Neural progenitor cell (in vitro differentiated cells): ENCODE data around the gene GNG5. TPM values are rescaled to one million over a fixed set of nuclear protein-coding genes. Genes with fewer than 3 reads are reported as not detected.
"Not testable (repeated sequence)": the region's sequence is repeated elsewhere in the genome, so short reads cannot be mapped to it uniquely, and the experiment has no call there.

Source experiments
- DNase-seq: peaks from one replicate; pipeline ENCODE4 v3.0.0-alpha.2; 2016; ENCODE audit warnings: low spot score
- H2AFZ ChIP-seq: fragments of 200-600 bp; sonication (generic); replicated peaks from 2 replicates; pipeline ENCODE4 v1.6.1; 2016; ENCODE audit warnings: antibody characterized with exemption
- H3F3A ChIP-seq: fragments of 200-600 bp; sonication (generic); 2 replicates; pipeline ENCODE4 v1.6.1; 2016; ENCODE audit warnings: antibody characterized with exemption, low read depth
- H3K27ac ChIP-seq: fragments of 200-600 bp; sonication (generic); 2 replicates; pipeline ENCODE4 v1.5.1; 2016; ENCODE audit warnings: mild to moderate bottlenecking
- H3K27me3 ChIP-seq: fragments of 200-600 bp; sonication (generic); 2 replicates; pipeline ENCODE4 v1.6.1; 2016; ENCODE audit warnings: mild to moderate bottlenecking, moderate library complexity
- H3K36me3 ChIP-seq: fragments of 200-600 bp; sonication (generic); 2 replicates; pipeline ENCODE4 v1.5.1; 2016
- H3K4me1 ChIP-seq: fragments of 200-600 bp; sonication (generic); 2 replicates; pipeline ENCODE4 v1.6.1; 2016; ENCODE audit warnings: mixed run types
- H3K4me2 ChIP-seq: fragments of 200-600 bp; sonication (generic); 2 replicates; pipeline ENCODE4 v1.6.1; 2016
- H3K4me3 ChIP-seq: fragments of 200-600 bp; sonication (generic); 2 replicates; pipeline ENCODE4 v1.5.1; 2016
- H3K79me2 ChIP-seq: fragments of 200-600 bp; sonication (generic); 2 replicates; pipeline ENCODE4 v1.6.1; 2016; ENCODE audit warnings: low read depth
- H3K9ac ChIP-seq: fragments of 200-600 bp; sonication (generic); 2 replicates; pipeline ENCODE4 v1.6.1; 2016
- H3K9me3 ChIP-seq: fragments of 200-600 bp; sonication (generic); 2 replicates; pipeline ENCODE4 v1.5.1; 2016; ENCODE audit warnings: low read depth
- H4K20me1 ChIP-seq: fragments of 200-600 bp; sonication (generic); 2 replicates; pipeline ENCODE4 v1.6.1; 2016; ENCODE audit warnings: low read depth
- H3K27ac Mint-ChIP-seq: 3 replicates; pipeline ENCODE4 v1.8.0; 2021; ENCODE audit warnings: mixed read lengths
- H3K27me3 Mint-ChIP-seq: 2 replicates; pipeline ENCODE4 v1.8.0; 2022; ENCODE audit warnings: low read depth, mild to moderate bottlenecking, inconsistent platforms, moderate library complexity, mixed read lengths; ENCODE audit not compliant: insufficient read depth
- H3K36me3 Mint-ChIP-seq: 3 replicates; pipeline ENCODE4 v1.8.0; 2021; ENCODE audit warnings: mixed read lengths
- H3K4me1 Mint-ChIP-seq: 3 replicates; pipeline ENCODE4 v1.8.0; 2021; ENCODE audit warnings: mixed read lengths
- H3K4me3 Mint-ChIP-seq: 3 replicates; pipeline ENCODE4 v1.8.0; 2021; ENCODE audit warnings: mild to moderate bottlenecking, moderate library complexity, mixed read lengths
- H3K9me3 Mint-ChIP-seq: 3 replicates; pipeline ENCODE4 v1.8.0; 2020; ENCODE audit warnings: mixed read lengths
- EZH2 ChIP-seq: fragments of 200-600 bp; sonication (generic); IDR thresholded peaks from 2 replicates; pipeline ENCODE4 v1.6.1; 2017; ENCODE audit warnings: antibody characterized with exemption, mild to moderate bottlenecking, moderate library complexity
- EZH2phosphoT487 ChIP-seq: fragments of 200-600 bp; sonication (generic); IDR thresholded peaks from 2 replicates; pipeline ENCODE4 v1.6.1; 2017; ENCODE audit warnings: antibody characterized with exemption
- total RNA-seq: library from RNA; depleted of rRNA; stranded (reverse); fragments of >200 nt; gene quantifications from 2 replicates; pipeline ENCODE4 v1.2.3, GENCODE V29; 2015; ENCODE audit warnings: low replicate concordance
- TF ChIP-seq, protein P1 (sequence below): fragments of 200-600 bp; sonication (generic); IDR thresholded peaks from 2 replicates; pipeline ENCODE4 v1.5.1; 2017; ENCODE audit warnings: antibody characterized with exemption, mild to moderate bottlenecking

The GNG5 gene
- total RNA-seq, 1 donor from 2014 or later, result 95.0 TPM

DNA sequence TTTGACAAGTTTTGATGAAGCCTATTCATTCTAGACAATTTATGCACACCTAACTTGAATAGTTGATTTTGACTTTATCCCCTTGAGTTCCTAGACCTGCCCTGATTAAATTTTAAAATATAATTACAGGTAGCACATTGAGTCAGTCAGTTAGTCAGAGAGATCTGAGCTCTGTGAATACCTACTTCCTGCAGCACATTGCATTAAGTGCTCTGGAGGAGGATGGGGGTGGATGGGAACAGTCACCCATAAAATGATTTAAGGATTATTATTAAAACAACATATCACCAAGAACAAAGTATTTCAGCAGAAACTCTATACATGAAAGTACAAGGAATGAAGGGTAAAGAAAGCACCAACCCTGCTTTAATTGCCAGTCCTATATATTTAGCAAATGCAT lies 39.1 kb downstream of the GNG5 start:
- Histone ChIP-seq H3K36me3 (no peaks in the 10 kb centered on the region), H3K4me1 (no peaks in the 10 kb centered on the region), H3K27me3 (peaks cover 99% of the 10 kb centered on the region), H3F3A (no peaks in the 10 kb centered on the region), H3K79me2 (no peaks in the 10 kb centered on the region), H2AFZ (no peak overlapping the region), H3K9me3 (no peaks in the 10 kb centered on the region), H3K4me2 (no peak overlapping the region), H3K9ac (no peak overlapping the region), H3K27ac (no peak overlapping the region), H3K4me3 (no peak overlapping the region), H4K20me1 (no peaks in the 10 kb centered on the region)
- H3K9me3 Mint-ChIP-seq, result no peaks in the 10 kb centered on the region
- H3K4me1 Mint-ChIP-seq, result no peaks in the 10 kb centered on the region
- H3K4me3 Mint-ChIP-seq, result no peak overlapping the region
- DNase-seq, result no peak
- no peaks in the 10 kb centered on the region for H3K27me3 Mint-ChIP-seq
- TF ChIP-seq, protein P1, sequence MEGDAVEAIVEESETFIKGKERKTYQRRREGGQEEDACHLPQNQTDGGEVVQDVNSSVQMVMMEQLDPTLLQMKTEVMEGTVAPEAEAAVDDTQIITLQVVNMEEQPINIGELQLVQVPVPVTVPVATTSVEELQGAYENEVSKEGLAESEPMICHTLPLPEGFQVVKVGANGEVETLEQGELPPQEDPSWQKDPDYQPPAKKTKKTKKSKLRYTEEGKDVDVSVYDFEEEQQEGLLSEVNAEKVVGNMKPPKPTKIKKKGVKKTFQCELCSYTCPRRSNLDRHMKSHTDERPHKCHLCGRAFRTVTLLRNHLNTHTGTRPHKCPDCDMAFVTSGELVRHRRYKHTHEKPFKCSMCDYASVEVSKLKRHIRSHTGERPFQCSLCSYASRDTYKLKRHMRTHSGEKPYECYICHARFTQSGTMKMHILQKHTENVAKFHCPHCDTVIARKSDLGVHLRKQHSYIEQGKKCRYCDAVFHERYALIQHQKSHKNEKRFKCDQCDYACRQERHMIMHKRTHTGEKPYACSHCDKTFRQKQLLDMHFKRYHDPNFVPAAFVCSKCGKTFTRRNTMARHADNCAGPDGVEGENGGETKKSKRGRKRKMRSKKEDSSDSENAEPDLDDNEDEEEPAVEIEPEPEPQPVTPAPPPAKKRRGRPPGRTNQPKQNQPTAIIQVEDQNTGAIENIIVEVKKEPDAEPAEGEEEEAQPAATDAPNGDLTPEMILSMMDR, result no peak
- TF ChIP-seq EZH2 (no peak), EZH2phosphoT487 (no peak)
- H3K27ac Mint-ChIP-seq, result no peak overlapping the region
- H3K36me3 Mint-ChIP-seq, result no peaks in the 10 kb centered on the region

DNA sequence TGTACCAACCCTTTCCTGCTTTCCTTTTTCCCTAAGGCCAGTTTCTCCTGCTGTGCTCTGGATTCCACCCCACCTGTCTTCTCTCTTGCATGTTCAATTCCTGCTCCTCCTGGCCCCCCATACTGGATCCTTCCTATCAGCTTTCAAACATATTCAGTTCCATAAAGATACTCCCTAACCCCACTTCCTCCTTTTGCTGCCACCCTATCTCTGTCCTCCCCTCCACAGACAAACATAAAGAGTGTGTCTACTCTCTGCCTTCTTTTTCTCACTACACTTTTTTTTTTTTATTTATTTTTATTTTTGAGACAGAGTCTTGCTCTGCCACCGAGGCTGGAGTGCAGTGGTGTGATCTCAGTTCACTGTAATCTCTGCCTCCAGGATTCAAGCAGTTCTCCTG lies 44.3 kb downstream of the GNG5 start:
- H3K9ac ChIP-seq, result no peak overlapping the region
- peaks cover 88% of the 10 kb centered on the region for H3K27me3 ChIP-seq
- DNase-seq, result no peak
- H3K9me3 ChIP-seq, result no peaks in the 10 kb centered on the region
- no peak overlapping the region for H3K4me2 ChIP-seq
- H3K4me3 ChIP-seq, result no peak overlapping the region
- H3K79me2 ChIP-seq, result no peaks in the 10 kb centered on the region
- H3K27me3 Mint-ChIP-seq, result no peaks in the 10 kb centered on the region
- H3K4me1 ChIP-seq, result no peaks in the 10 kb centered on the region
- no peak overlapping the region for H2AFZ ChIP-seq
- H3K27ac ChIP-seq, result no peak overlapping the region
- H3F3A ChIP-seq, result no peaks in the 10 kb centered on the region
- H3K27ac Mint-ChIP-seq, result no peak overlapping the region
- no peaks in the 10 kb centered on the region for H3K4me1 Mint-ChIP-seq
- H3K9me3 Mint-ChIP-seq, result no peaks in the 10 kb centered on the region
- H3K36me3 Mint-ChIP-seq, result no peaks in the 10 kb centered on the region
- H3K36me3 ChIP-seq, result no peaks in the 10 kb centered on the region
- TF ChIP-seq EZH2 (no peak), EZH2phosphoT487 (no peak)
- TF ChIP-seq, protein P1, result no peak
- H3K4me3 Mint-ChIP-seq, result no peak overlapping the region
- H4K20me1 ChIP-seq, result no peaks in the 10 kb centered on the region

DNA sequence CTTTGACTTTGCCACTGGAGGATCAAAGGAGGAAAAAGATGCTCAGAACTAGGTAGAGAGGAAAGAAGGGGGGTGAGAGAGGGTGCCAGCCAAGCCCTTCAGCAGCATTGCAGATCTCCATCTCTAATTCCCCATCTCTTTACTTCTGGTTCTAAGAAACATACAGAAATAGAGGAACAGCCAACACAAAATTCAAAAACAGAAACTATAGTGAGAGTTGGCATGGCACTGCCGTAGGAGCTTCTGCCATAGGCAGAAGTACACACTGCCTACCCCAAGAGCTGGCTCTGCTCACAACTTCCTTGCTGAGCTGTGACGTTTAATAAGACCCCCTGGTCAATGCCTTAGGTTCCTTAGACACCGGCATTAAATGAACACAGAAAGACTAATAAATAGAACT lies 53.9 kb downstream of the GNG5 start:
- Histone ChIP-seq H2AFZ (no peak overlapping the region), H3K4me1 (no peaks in the 10 kb centered on the region), H4K20me1 (no peaks in the 10 kb centered on the region), H3K36me3 (no peaks in the 10 kb centered on the region), H3K4me2 (no peak overlapping the region), H3K27ac (no peak overlapping the region), H3K27me3 (peaks cover 17% of the 10 kb centered on the region), H3K4me3 (no peak overlapping the region), H3F3A (no peaks in the 10 kb centered on the region), H3K9ac (no peak overlapping the region), H3K79me2 (no peaks in the 10 kb centered on the region), H3K9me3 (no peaks in the 10 kb centered on the region)
- Mint-ChIP-seq H3K27ac (no peak overlapping the region), H3K27me3 (no peaks in the 10 kb centered on the region), H3K4me1 (no peaks in the 10 kb centered on the region), H3K9me3 (no peaks in the 10 kb centered on the region), H3K4me3 (no peak overlapping the region), H3K36me3 (no peaks in the 10 kb centered on the region)
- no peak for DNase-seq
- TF ChIP-seq EZH2phosphoT487 (no peak), EZH2 (no peak)
- TF ChIP-seq, protein P1, result no peak

DNA sequence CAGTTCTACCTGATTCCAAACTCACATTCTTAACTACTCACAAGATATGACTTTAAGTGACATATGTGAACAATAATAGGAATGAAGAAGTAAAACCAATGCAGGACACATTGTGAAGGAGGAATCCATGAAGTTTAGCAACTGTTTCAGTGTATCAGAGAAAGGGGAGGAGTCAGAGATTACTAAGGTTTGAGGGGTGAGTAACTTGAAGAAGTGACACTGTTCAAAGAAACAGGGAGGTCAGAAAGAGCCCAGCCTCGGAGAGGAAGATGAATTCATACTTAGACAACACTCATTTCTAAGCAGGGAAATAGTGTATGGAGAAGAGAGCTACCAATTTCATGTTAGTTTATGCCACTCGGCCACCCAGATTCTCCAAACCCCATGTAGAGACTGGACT lies 55.5 kb downstream of the GNG5 start:
- Histone ChIP-seq H3K36me3 (no peaks in the 10 kb centered on the region), H3K9me3 (no peaks in the 10 kb centered on the region), H3K4me2 (no peak overlapping the region), H3F3A (no peaks in the 10 kb centered on the region), H3K4me3 (no peak overlapping the region), H2AFZ (no peak overlapping the region), H4K20me1 (no peaks in the 10 kb centered on the region), H3K27me3 (peaks cover 3% of the 10 kb centered on the region), H3K9ac (no peak overlapping the region), H3K4me1 (no peaks in the 10 kb centered on the region), H3K79me2 (no peaks in the 10 kb centered on the region), H3K27ac (no peak overlapping the region)
- TF ChIP-seq EZH2, result no peak
- Mint-ChIP-seq H3K4me1 (no peaks in the 10 kb centered on the region), H3K4me3 (no peak overlapping the region), H3K36me3 (no peaks in the 10 kb centered on the region), H3K9me3 (no peaks in the 10 kb centered on the region), H3K27me3 (no peaks in the 10 kb centered on the region), H3K27ac (no peak overlapping the region)
- DNase-seq, result no peak

DNA sequence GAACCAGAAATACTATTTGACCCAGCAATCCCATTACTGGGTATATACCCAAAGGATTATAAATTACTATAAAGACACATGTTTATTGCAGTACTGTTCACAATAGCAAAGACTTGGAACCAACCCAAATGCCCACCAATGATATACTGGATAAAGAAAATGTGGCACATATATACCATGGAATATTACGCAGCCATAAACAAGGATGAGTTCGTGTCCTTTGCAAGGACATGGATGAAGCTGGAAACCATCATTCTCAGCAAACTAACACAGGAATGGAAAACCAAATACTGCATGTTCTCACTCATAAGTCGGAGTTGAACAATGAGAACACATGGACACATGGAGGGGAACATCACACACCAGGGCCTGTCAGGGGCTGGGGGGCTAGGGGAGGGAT lies 57.7 kb downstream of the GNG5 start:
- H3K9ac ChIP-seq, DNase-seq, H3K27me3 ChIP-seq, H3K9me3 ChIP-seq, H3K9me3 Mint-ChIP-seq, H3K4me3 Mint-ChIP-seq, H3K4me2 ChIP-seq, H3K4me1 Mint-ChIP-seq, H3K27ac Mint-ChIP-seq, H3K27me3 Mint-ChIP-seq, H3K27ac ChIP-seq, H2AFZ ChIP-seq, H4K20me1 ChIP-seq, H3K36me3 Mint-ChIP-seq, H3K36me3 ChIP-seq, H3K4me1 ChIP-seq, H3F3A ChIP-seq, H3K4me3 ChIP-seq, H3K79me2 ChIP-seq: not testable (repeated sequence)
